PC-9 (cell line): ENCODE results near the gene TOMM22. TPM values are rescaled to one million over a fixed set of nuclear protein-coding genes. Genes with fewer than 3 reads are reported as not detected.

Experiments
- BruUV-seq: library from RNA; stranded (reverse); fragments of 400-500 nt; replicated peaks from 2 replicates; lab custom pipeline; 2021; lab: Mats Ljungman, UMichigan
- CTCF ChIA-PET: fragments of 300-600 bp; sonication (Branson Sonifier 250); formaldehyde crosslinking; loops from one replicate; lab custom pipeline; 2022; ENCODE audit warnings: antibody characterized with exemption; lab: Charles Lee
- POLR2A ChIA-PET: fragments of 300-600 bp; sonication (Branson Sonifier 250); formaldehyde crosslinking; loops from one replicate; lab custom pipeline; 2022; ENCODE audit warnings: antibody characterized with exemption; ENCODE audit not compliant: unreplicated experiment; lab: Charles Lee
- DNase-seq, 2 experiments: peaks; one replicate each; pipeline versions ENCODE4 v3.0.0 to v3.0.0-alpha.2; 2015 to 2022; ENCODE audit warnings: mixed read lengths in 1 of 2
- H2AFZ ChIP-seq: fragments of 200-600 bp; sonication (generic); 2 replicates; pipeline ENCODE4 v1.8.1; 2017; ENCODE audit warnings: antibody characterized with exemption
- H3F3A ChIP-seq: fragments of 200-600 bp; sonication (generic); 2 replicates; pipeline ENCODE4 v1.8.1; 2017; ENCODE audit warnings: antibody characterized with exemption, mild to moderate bottlenecking, low read depth; ENCODE audit not compliant: insufficient read depth
- H3K27ac ChIP-seq: fragments of 200-600 bp; sonication (generic); 2 replicates; pipeline ENCODE4 v1.6.1; 2016; ENCODE audit warnings: mixed run types
- H3K27me3 ChIP-seq: fragments of 200-600 bp; sonication (generic); 2 replicates; pipeline ENCODE4 v1.6.1; 2016; ENCODE audit warnings: low read depth, mixed run types; ENCODE audit not compliant: insufficient read depth
- H3K36me3 ChIP-seq: fragments of 200-600 bp; sonication (generic); 2 replicates; pipeline ENCODE4 v1.6.1; 2016; ENCODE audit warnings: low read depth, mixed run types
- H3K4me1 ChIP-seq: fragments of 200-600 bp; sonication (generic); replicated peaks from 2 replicates; pipeline ENCODE4 v1.6.1; 2016; ENCODE audit warnings: mixed run types; ENCODE audit not compliant: insufficient read depth
- H3K4me2 ChIP-seq: fragments of 200-600 bp; sonication (generic); 2 replicates; pipeline ENCODE4 v1.6.1; 2017; ENCODE audit warnings: mixed run types
- H3K4me3 ChIP-seq: fragments of 200-600 bp; sonication (generic); 2 replicates; pipeline ENCODE4 v1.6.1; 2016; ENCODE audit warnings: mixed run types
- H3K79me2 ChIP-seq: fragments of 200-600 bp; sonication (generic); 2 replicates; pipeline ENCODE4 v1.6.1; 2017; ENCODE audit warnings: low read depth, mixed run types
- H3K9me2 ChIP-seq: fragments of 200-600 bp; sonication (generic); 2 replicates; pipeline ENCODE4 v1.8.1; 2017; ENCODE audit warnings: mild to moderate bottlenecking; ENCODE audit not compliant: insufficient read depth
- H3K9me3 ChIP-seq: fragments of 200-600 bp; sonication (generic); 2 replicates; pipeline ENCODE4 v1.8.1; 2016; ENCODE audit warnings: low read depth; ENCODE audit not compliant: insufficient read depth
- H4K20me1 ChIP-seq: fragments of 200-600 bp; sonication (generic); 2 replicates; pipeline ENCODE4 v1.8.1; 2017; ENCODE audit not compliant: insufficient read depth
- EZH2 ChIP-seq: fragments of 200-600 bp; sonication (generic); IDR thresholded peaks from 2 replicates; pipeline ENCODE4 v1.8.0; 2017; ENCODE audit warnings: antibody characterized with exemption, low read depth
- intact Hi-C: fragments of 100-400 bp; cut with micrococcal nuclease; formaldehyde crosslinking; loops from one replicate; pipeline ENCODE4 v1.10.0; 2022; ENCODE audit not compliant: unreplicated experiment
- total RNA-seq: library from RNA; stranded (reverse); gene quantifications from 2 replicates; pipeline ENCODE4 v1.2.3, GENCODE V29; 2021
- TF ChIP-seq, protein P1 (sequence below): fragments of 200-600 bp; sonication (generic); conservative IDR thresholded peaks from 2 replicates; pipeline ENCODE4 v1.6.1; 2017; ENCODE audit warnings: mixed run types, antibody characterized with exemption, mild to moderate bottlenecking, moderate library complexity

The TOMM22 gene
- total RNA-seq, 1 experiment from 2014 or later = 120 TPM

DNA sequence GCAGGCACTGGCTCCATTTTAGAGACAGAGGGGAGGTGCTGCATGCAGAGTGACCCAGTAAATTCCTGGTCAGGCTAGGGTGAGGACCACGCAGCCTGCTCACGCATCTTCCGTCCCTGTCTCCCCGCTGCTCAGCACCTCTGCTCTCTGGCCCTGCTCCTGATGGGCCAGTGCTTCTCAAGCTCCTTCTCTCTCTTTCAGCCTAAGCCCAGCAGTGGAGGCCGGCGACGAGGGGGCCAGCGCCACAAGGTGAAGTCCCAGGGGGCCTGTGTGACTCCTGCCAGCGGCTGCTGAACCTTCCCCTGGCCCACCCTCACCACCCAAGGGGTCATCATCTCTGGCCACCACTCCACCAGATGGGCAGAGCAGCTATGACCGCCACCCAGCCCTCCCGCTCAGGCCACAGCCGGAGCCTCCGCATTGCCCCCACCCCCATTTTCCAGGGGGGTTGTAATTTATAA is 48.7 kb downstream of the TOMM22 start:
- Histone ChIP-seq H3K27me3 (no peaks in the 10 kb centered on the region), H3K9me2 (no peaks in the 10 kb centered on the region), H3K79me2 (no peaks in the 10 kb centered on the region), H3K4me3 (no peak overlapping the region), H3K36me3 (peaks cover 55% of the 10 kb centered on the region), H3K9me3 (no peaks in the 10 kb centered on the region), H4K20me1 (peaks cover 32% of the 10 kb centered on the region), H3K4me2 (no peak overlapping the region), H3K27ac (no peak overlapping the region), H3F3A (peaks cover 46% of the 10 kb centered on the region), H2AFZ (no peak overlapping the region), H3K4me1 (peaks cover 7% of the 10 kb centered on the region; the same call in 1 of the 2 replicates)
- no peak for DNase-seq
- intact Hi-C loops = no loop called here
- POLR2A ChIA-PET = no interaction called here
- no peak for TF ChIP-seq EZH2
- TF ChIP-seq, protein P1, sequence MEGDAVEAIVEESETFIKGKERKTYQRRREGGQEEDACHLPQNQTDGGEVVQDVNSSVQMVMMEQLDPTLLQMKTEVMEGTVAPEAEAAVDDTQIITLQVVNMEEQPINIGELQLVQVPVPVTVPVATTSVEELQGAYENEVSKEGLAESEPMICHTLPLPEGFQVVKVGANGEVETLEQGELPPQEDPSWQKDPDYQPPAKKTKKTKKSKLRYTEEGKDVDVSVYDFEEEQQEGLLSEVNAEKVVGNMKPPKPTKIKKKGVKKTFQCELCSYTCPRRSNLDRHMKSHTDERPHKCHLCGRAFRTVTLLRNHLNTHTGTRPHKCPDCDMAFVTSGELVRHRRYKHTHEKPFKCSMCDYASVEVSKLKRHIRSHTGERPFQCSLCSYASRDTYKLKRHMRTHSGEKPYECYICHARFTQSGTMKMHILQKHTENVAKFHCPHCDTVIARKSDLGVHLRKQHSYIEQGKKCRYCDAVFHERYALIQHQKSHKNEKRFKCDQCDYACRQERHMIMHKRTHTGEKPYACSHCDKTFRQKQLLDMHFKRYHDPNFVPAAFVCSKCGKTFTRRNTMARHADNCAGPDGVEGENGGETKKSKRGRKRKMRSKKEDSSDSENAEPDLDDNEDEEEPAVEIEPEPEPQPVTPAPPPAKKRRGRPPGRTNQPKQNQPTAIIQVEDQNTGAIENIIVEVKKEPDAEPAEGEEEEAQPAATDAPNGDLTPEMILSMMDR = no peak
- no TSS peak for BruUV-seq
- CTCF ChIA-PET = no interaction called here

DNA sequence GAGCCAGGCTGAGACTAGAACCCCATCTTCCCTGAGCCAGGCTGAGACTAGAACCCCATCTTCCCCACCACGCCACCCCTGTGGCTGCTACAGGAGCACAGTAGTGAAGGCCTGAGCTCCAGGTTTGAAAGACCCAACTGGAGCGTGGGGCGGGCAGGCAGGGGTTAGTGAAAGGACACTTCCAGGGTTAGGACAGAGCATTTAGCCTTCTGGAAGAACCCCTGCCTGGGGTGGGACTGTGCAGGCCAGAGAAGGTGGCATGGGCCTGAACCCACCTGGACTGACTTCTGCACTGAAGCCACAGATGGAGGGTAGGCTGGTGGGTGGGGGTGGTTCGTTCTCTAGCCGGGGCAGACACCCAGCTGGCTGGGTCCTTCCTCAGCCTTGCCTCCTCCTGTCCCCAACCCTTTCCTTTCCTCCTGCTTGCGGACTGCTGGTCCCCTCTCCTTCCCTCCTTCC is 50.0 kb downstream of the TOMM22 start:
- H3K4me1 ChIP-seq = peaks cover 7% of the 10 kb centered on the region; the same call in 1 of the 2 replicates
- TF ChIP-seq, protein P1 = no peak
- TF ChIP-seq EZH2 = no peak
- no peaks in the 10 kb centered on the region for H3K9me3 ChIP-seq
- no peak for DNase-seq
- no peak overlapping the region for H3K4me3 ChIP-seq
- ChIA-PET POLR2A (no interaction called here), CTCF (no interaction called here)
- H3K79me2 ChIP-seq = no peaks in the 10 kb centered on the region
- H3K4me2 ChIP-seq = no peak overlapping the region
- intact Hi-C loops = no loop called here
- no peaks in the 10 kb centered on the region for H3K9me2 ChIP-seq
- peaks cover 32% of the 10 kb centered on the region for H4K20me1 ChIP-seq
- peaks cover 52% of the 10 kb centered on the region for H3K36me3 ChIP-seq
- no peaks in the 10 kb centered on the region for H3K27me3 ChIP-seq
- BruUV-seq = no TSS peak
- H3K27ac ChIP-seq = no peak overlapping the region
- H3F3A ChIP-seq = peaks cover 47% of the 10 kb centered on the region
- no peak overlapping the region for H2AFZ ChIP-seq

DNA sequence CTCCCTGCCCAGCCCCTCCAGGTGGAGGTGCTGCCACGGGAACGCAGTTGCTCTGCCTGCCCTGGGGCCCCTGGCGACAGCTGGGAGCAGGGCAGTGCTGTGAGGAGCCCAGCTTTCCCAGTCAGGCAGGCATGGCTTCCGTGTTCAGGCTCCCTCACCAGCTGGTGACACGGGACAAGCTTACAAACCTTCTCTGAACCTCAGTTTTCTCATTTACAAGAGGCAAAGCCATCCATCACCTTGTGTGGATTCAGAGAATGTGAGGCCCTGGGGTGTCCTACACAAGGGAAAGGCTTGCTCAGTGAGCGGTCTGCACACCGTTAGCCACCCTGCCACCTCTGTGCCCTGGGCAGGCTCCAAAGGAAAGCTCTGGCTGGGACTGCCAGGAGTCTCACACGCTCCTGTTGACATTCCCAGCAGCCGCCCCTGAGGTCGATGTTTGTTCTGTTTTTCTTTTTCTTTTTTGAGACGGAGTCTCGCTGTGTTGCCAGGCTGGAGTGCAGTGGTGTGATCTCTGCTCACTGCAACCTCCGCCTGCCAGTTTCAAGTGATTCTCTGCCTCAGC is 50.6 kb downstream of the TOMM22 start:
- no peaks in the 10 kb centered on the region for H3K9me2 ChIP-seq
- H3K4me2 ChIP-seq = no peak overlapping the region
- no peak overlapping the region for H2AFZ ChIP-seq
- peaks cover 31% of the 10 kb centered on the region for H4K20me1 ChIP-seq
- TF ChIP-seq, protein P1 = no peak
- no peak for TF ChIP-seq EZH2
- no peaks in the 10 kb centered on the region for H3K9me3 ChIP-seq
- peaks cover 53% of the 10 kb centered on the region for H3F3A ChIP-seq
- DNase-seq = no peak
- no peak overlapping the region for H3K4me3 ChIP-seq
- no peaks in the 10 kb centered on the region for H3K79me2 ChIP-seq
- ChIA-PET POLR2A (interaction anchor here (1.1 kb wide), 1 partner anchor 36 kb away, joined by 4 read pairs; no protein-coding TSS in a partner anchor), CTCF (interaction anchor here (2.3 kb wide), 1 partner anchor 34 kb away, joined by 10 read pairs; no protein-coding TSS in a partner anchor)
- TSS peak; percentile 1 for BruUV-seq
- peaks cover 7% of the 10 kb centered on the region; the same call in 1 of the 2 replicates for H3K4me1 ChIP-seq
- H3K36me3 ChIP-seq = peaks cover 46% of the 10 kb centered on the region
- H3K27ac ChIP-seq = no peak overlapping the region
- no peaks in the 10 kb centered on the region for H3K27me3 ChIP-seq
- intact Hi-C loops = no loop called here
